NOMO-1 (cell line): ENCODE results near the gene NAA80.
A peak's percentile ranks its signal among the peaks of the same experiment; 100 is the strongest.

ENCODE experiments used
- DNase-seq, 2 experiments: peaks; one replicate each; lab custom pipeline; 2025; ENCODE audit not compliant: unreplicated experiment in 2 of 2; lab: John Stamatoyannopoulos, UW

Gene NAA80

GRCh38 chr3:50260027-50260941 is 38.9 kb downstream of the NAA80 start:
- DNase-seq, result peak; percentile 75 to 79

GRCh38 chr3:50259432-50260026 is 39.7 kb downstream of the NAA80 start:
- no peak for DNase-seq

- DNase-seq, result no peak
Observed at GRCh38 chr3:50258979-50259378, 40.2 kb downstream of the NAA80 start.

DNA sequence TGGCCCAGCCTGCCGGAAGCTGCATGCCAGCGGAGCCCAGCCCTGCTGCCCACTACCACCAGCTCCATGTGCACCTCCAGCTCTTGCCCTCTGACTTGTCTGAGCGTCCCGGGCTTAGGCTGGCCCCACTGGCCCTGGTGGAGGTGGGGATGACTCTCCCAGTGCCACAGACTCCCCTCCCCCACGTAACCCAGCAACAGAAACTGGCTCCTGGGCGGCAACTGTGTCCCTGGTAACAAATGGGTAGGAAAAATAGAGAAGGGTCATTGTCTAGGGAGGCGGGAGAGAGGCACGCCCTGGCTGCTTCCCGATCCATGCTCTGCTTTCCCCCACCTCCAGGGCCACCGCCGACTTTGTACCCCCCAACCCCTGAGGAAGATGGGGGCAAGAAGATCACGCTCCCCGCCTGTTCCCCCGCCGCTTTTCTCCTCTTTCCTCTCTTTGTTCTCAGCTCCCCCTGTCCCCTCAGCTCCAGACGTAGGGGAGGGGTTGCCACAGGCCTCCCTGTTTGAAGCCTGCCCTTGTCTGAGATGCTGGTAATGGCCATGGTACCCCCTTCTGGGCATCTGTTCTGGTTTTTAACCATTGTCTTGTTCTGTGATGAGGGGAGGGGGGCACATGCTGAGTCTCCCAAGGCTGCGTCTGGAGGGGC is 41.0 kb downstream of the NAA80 start:
- no peak for DNase-seq

DNA sequence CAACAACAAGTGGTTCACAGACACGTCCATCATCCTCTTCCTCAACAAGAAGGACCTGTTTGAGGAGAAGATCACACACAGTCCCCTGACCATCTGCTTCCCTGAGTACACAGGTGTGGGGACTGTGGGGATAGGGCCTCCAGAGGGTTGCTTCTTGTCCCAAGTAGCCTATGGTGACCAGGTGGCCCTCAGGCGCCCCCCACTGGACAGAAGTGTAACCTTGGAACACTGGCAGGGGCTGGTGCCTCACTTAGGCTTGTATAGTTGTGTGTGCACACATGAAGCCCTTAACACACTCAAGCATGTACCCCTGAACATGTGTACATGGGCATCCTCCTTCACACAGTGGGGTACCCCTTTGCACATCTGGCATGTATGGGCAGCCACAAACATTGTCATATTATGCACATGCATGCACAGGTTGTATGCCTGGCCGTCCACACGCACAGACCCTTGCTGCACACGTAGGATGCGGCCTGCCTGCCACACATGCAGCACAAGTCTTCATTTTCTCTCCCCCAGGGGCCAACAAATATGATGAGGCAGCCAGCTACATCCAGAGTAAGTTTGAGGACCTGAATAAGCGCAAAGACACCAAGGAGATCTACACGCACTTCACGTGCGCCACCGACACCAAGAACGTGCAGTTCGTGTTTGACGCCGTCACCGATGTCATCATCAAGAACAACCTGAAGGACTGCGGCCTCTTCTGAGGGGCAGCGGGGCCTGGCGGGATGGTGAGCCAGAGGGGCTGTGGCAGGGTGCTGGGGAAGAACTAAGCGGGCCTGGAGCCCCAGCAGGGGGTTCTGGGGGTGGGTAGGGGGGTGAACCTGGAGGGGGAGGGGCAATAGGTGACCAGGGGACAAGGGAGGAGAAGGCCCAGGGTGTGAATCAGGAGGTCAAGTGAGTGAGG is 42.0 kb downstream of the NAA80 start:
- no peak for DNase-seq

GRCh38 chr3:50255251-50255615 is 44.0 kb downstream of the NAA80 start:
- no peak for DNase-seq

- DNase-seq, result peak; percentile 41 to 46
Observed at GRCh38 chr3:50254577-50255250, 44.5 kb downstream of the NAA80 start.

GRCh38 chr3:50251220-50251619 is 48.0 kb downstream of the NAA80 start:
- no peak for DNase-seq

DNA sequence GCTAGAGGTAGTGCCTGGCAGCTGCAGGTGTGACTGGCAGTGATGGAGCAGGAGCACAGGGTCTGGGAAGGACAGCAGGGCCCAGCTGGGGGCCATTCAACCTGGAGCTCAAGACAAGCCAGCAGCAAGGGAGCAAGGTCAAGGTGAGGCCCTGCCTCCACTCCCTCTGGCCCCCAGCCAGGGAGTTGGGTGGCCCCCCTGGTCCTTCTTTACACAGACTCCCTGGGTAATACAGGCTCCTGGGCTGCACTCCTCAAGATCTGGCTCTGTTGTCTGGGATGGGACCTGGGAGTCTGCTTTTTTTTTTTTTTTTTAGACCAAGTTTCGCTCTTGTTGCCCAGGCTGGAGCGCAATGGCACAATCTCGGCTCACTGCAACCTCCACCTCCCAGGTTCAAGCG is 48.7 kb downstream of the NAA80 start:
- DNase-seq, result no peak

DNA sequence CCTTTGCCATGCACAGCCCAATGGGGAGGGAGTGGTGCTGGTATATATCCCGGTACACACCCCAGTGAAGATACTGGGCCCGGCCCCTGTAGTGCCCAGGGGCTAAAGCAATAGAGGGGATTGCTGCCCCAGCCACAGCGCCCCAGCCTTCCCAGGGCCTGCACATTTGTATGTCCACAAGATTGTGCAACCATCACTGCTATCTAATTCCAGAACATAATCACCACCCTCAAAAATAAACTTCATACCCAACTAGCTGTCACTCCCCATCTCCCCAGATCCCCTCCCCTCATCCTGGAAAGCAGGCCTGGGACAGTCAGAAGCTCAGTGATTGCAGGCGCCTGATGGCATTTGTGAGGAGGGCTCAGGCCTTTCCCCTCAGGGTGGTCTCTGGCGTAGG is 49.7 kb downstream of the NAA80 start:
- DNase-seq, result no peak

DNA sequence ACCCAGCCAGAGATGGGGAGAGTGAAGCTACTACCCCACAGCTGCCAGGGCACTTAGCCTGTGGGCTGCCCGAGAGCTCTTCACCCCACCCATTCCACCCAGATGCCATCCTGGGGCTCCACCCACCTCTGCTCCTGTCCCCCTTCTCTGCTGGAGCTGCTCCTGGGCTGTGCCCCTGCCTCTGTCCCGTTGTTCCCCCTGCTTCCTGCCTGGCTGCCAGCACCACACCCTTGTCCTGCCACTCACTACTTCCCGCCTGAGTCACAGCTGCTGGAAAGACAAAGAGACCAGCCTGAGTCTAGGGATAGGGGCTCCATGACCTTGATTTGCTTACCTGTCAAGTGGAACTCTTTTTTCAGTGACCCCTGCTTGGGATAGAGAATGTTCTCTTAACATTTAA is 50.8 kb downstream of the NAA80 start:
- DNase-seq, result no peak

GRCh38 chr3:50246517-50246954 is 52.7 kb downstream of the NAA80 start:
- DNase-seq, result peak; percentile 27 to 64
